NB4 (cell line): ENCODE measurements around the gene CTNNA3.

Experiments
- POLR2A ChIP-seq: IDR thresholded peaks from 2 replicates; pipeline ENCODE4 v1.6.1; 2011; ENCODE audit warnings: mild to moderate bottlenecking; ENCODE audit not compliant: insufficient read length; ENCODE audit errors: extremely low read depth
- TF ChIP-seq, protein P1 (sequence below): IDR thresholded peaks from one replicate; pipeline ENCODE4 v1.5.1; 2012; ENCODE audit warnings: low read depth, low read length
- TF ChIP-seq, protein P2 (sequence below): IDR thresholded peaks from 2 replicates; pipeline ENCODE4 v1.6.1; 2011; ENCODE audit warnings: low read depth, low read length

DNA sequence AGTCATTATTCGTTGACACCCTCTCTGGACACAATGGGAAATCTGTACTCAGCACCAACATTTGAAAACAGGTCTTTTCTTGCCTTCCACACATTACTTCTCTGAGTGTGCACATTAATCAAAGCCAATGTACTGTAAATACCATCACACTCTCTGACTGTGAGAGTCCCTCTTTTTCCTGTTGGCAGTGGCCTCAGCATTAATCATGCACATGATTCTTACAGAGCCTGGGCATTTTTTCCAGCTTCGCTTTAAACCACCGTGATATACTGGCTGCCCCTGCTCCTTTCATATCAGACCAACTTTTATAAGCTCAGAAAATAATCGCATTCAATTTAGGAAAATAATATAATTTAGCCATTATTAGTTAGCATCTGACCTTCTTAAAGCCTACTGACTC is 1689.6 kb downstream of the CTNNA3 start:
- TF ChIP-seq, protein P1, sequence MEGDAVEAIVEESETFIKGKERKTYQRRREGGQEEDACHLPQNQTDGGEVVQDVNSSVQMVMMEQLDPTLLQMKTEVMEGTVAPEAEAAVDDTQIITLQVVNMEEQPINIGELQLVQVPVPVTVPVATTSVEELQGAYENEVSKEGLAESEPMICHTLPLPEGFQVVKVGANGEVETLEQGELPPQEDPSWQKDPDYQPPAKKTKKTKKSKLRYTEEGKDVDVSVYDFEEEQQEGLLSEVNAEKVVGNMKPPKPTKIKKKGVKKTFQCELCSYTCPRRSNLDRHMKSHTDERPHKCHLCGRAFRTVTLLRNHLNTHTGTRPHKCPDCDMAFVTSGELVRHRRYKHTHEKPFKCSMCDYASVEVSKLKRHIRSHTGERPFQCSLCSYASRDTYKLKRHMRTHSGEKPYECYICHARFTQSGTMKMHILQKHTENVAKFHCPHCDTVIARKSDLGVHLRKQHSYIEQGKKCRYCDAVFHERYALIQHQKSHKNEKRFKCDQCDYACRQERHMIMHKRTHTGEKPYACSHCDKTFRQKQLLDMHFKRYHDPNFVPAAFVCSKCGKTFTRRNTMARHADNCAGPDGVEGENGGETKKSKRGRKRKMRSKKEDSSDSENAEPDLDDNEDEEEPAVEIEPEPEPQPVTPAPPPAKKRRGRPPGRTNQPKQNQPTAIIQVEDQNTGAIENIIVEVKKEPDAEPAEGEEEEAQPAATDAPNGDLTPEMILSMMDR, result no peak
- no peak for TF ChIP-seq POLR2A
- TF ChIP-seq, protein P2, sequence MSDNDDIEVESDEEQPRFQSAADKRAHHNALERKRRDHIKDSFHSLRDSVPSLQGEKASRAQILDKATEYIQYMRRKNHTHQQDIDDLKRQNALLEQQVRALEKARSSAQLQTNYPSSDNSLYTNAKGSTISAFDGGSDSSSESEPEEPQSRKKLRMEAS, result no peak
